GM12878 (cell line): ENCODE results near the gene SH2D6. TPM values are rescaled to one million over a fixed set of nuclear protein-coding genes. Genes with fewer than 3 reads are reported as not detected.

Source experiments
- ATF3 ChIP-seq: IDR thresholded peaks from 2 replicates; pipeline ENCODE4 v1.6.1; 2011; ENCODE audit warnings: low read depth, mild to moderate bottlenecking, low read length, moderate library complexity, borderline replicate concordance; ENCODE audit errors: extremely low read depth
- CBFB ChIP-seq: IDR thresholded peaks from 2 replicates; pipeline ENCODE4 v1.6.1; 2016; ENCODE audit warnings: antibody characterized with exemption, low read depth
- CBX3 ChIP-seq: fragments of 200-600 bp; sonication (generic); IDR thresholded peaks from 2 replicates; pipeline ENCODE4 v1.6.1; 2016; ENCODE audit warnings: low read depth, borderline replicate concordance
- CREB1 ChIP-seq: IDR thresholded peaks from 2 replicates; pipeline ENCODE4 v1.6.1; 2012; ENCODE audit warnings: low read depth, mild to moderate bottlenecking, inconsistent platforms
- CTCF ChIP-seq, 3 experiments: IDR thresholded peaks in 2 of 3; conservative IDR thresholded peaks in 1 of 3; 2 replicates each; pipeline ENCODE4 v1.5.1; 2011; ENCODE audit warnings: low read depth in 3 of 3, low read length in 3 of 3, mild to moderate bottlenecking in 3 of 3, control low read depth in 2 of 3, moderate library complexity in 2 of 3, inconsistent platforms in 1 of 3, mixed read lengths in 1 of 3; ENCODE audit not compliant: control insufficient read depth in 2 of 3, insufficient read depth in 1 of 3; ENCODE audit errors: extremely low read depth in 1 of 3
- GATAD2B ChIP-seq: fragments of 450-650 bp; conservative IDR thresholded peaks from 2 replicates; pipeline ENCODE4 v1.6.1; 2017; ENCODE audit warnings: low read depth, mild to moderate bottlenecking, moderate library complexity
- HSF1 ChIP-seq: fragments of 150-350 bp; IDR thresholded peaks from 2 replicates; pipeline ENCODE4 v1.6.1; 2014; ENCODE audit warnings: mild to moderate bottlenecking, low read depth, low read length
- KLF5 ChIP-seq: fragments of 450-650 bp; IDR thresholded peaks from 2 replicates; pipeline ENCODE4 v1.6.1; 2014; ENCODE audit warnings: mild to moderate bottlenecking; ENCODE audit not compliant: partially characterized antibody
- MYC ChIP-seq: IDR thresholded peaks from 2 replicates; pipeline ENCODE4 v1.6.1; 2011; ENCODE audit warnings: mild to moderate bottlenecking, low read length, moderate library complexity, inconsistent platforms; ENCODE audit not compliant: insufficient read depth, insufficient replicate concordance, insufficient read length, severe bottlenecking
- NFYB ChIP-seq: IDR thresholded peaks from 2 replicates; pipeline ENCODE4 v1.6.1; 2011; ENCODE audit warnings: low read depth, mild to moderate bottlenecking, low read length, improper control_type of control experiment, moderate library complexity; ENCODE audit not compliant: insufficient read depth
- NKRF ChIP-seq: fragments of 450-650 bp; conservative IDR thresholded peaks from 2 replicates; pipeline ENCODE4 v1.6.1; 2017; ENCODE audit warnings: mild to moderate bottlenecking, moderate library complexity
- RFX5 ChIP-seq: IDR thresholded peaks from 2 replicates; pipeline ENCODE4 v1.6.1; 2011; ENCODE audit warnings: low read depth, low read length, improper control_type of control experiment
- RUNX3 ChIP-seq: IDR thresholded peaks from 2 replicates; pipeline ENCODE4 v1.6.1; 2012; ENCODE audit warnings: low read length, inconsistent platforms
- SMARCA5 ChIP-seq: fragments of 450-650 bp; IDR thresholded peaks from 2 replicates; pipeline ENCODE4 v1.6.1; 2017; ENCODE audit warnings: mild to moderate bottlenecking
- SMC3 ChIP-seq: IDR thresholded peaks from 2 replicates; pipeline ENCODE4 v1.6.1; 2011; ENCODE audit warnings: low read length, improper control_type of control experiment, borderline replicate concordance
- ZNF274 ChIP-seq: IDR thresholded peaks from one replicate; pipeline ENCODE4 v1.8.0; 2011; ENCODE audit not compliant: insufficient read length, insufficient read depth
- polyA plus RNA-seq, 11 experiments: library from polyadenylated mRNA; depleted of rRNA in 4 of 11; unstranded in 6 of 11; stranded (reverse) in 5 of 11; fragments of >200 nt; fragmentation: Nextera tagmentation in 4 of 11; fragmentation: Illumina TruSeq in 1 of 11; extraction: Ambion mirVana in 4 of 11; extraction: Trizol in 1 of 11; gene quantifications; 1 replicate in 1 of 11; 2 replicates in 10 of 11; pipeline versions ENCODE4 v1.2.1 to v1.2.3, GENCODE V29; 2011 to 2016; ENCODE audit warnings: inconsistent platforms in 2 of 11, missing spikeins in 2 of 11, low read depth in 1 of 11
- total RNA-seq, 4 experiments: library from RNA; depleted of rRNA in 3 of 4; stranded (reverse); fragments of >200 nt in 3 of 4; fragmentation: Illumina TruSeq in 1 of 4; extraction: Trizol in 1 of 4; gene quantifications; 2 replicates each; pipeline versions ENCODE4 v1.2.1 to v1.2.3, GENCODE V29; 2013 to 2021
- TF ChIP-seq, protein P1 (sequence below): IDR thresholded peaks from 2 replicates; pipeline ENCODE4 v1.6.1; 2011; ENCODE audit warnings: mild to moderate bottlenecking, low read depth, low read length, moderate library complexity; ENCODE audit not compliant: insufficient replicate concordance
- TF ChIP-seq, protein P2 (sequence below): fragments of 450-650 bp; formaldehyde crosslinking; IDR thresholded peaks from 2 replicates; pipeline ENCODE4 v1.4.0; 2022; ENCODE audit warnings: mild to moderate bottlenecking, moderate library complexity

SH2D6 gene
- total and polyA plus RNA-seq, 10 of the 15 experiments (the other 5 are each of a cell fraction or from before 2014, with no cell fraction given) = 0.23 to 0.59 (median 0.34) TPM; not detected in 6

GRCh38 chr2:85409845-85410583 lies 8.5 kb upstream of the SH2D6 start, which contains the start of gene CAPG (continued):
- TF ChIP-seq CTCF (IDR thresholded peaks at IDR 0.05 in 2 of 3, conservative IDR thresholded peaks at IDR 0.05 in 1 of 3; ENCODE audit: control insufficient read depth in 2 of 3, extremely low read depth in 1 of 3, insufficient read depth in 1 of 3, low read depth in 3 of 3, low read length in 3 of 3) (no peak), CBX3 (no peak), CREB1 (no peak), RUNX3 (no peak), CBFB (no peak), ZNF274 (no peak), MYC (no peak), HSF1 (no peak), RFX5 (no peak), NFYB (no peak), NKRF (no peak), GATAD2B (peak; percentile 72), SMARCA5 (peak; percentile 49; the same call in 1 of the 2 replicates), ATF3 (no peak), KLF5 (no peak), SMC3 (no peak)
- TF ChIP-seq, protein P1, sequence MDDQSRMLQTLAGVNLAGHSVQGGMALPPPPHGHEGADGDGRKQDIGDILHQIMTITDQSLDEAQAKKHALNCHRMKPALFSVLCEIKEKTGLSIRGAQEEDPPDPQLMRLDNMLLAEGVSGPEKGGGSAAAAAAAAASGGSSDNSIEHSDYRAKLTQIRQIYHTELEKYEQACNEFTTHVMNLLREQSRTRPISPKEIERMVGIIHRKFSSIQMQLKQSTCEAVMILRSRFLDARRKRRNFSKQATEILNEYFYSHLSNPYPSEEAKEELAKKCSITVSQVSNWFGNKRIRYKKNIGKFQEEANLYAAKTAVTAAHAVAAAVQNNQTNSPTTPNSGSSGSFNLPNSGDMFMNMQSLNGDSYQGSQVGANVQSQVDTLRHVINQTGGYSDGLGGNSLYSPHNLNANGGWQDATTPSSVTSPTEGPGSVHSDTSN = no peak
- TF ChIP-seq, protein P2, sequence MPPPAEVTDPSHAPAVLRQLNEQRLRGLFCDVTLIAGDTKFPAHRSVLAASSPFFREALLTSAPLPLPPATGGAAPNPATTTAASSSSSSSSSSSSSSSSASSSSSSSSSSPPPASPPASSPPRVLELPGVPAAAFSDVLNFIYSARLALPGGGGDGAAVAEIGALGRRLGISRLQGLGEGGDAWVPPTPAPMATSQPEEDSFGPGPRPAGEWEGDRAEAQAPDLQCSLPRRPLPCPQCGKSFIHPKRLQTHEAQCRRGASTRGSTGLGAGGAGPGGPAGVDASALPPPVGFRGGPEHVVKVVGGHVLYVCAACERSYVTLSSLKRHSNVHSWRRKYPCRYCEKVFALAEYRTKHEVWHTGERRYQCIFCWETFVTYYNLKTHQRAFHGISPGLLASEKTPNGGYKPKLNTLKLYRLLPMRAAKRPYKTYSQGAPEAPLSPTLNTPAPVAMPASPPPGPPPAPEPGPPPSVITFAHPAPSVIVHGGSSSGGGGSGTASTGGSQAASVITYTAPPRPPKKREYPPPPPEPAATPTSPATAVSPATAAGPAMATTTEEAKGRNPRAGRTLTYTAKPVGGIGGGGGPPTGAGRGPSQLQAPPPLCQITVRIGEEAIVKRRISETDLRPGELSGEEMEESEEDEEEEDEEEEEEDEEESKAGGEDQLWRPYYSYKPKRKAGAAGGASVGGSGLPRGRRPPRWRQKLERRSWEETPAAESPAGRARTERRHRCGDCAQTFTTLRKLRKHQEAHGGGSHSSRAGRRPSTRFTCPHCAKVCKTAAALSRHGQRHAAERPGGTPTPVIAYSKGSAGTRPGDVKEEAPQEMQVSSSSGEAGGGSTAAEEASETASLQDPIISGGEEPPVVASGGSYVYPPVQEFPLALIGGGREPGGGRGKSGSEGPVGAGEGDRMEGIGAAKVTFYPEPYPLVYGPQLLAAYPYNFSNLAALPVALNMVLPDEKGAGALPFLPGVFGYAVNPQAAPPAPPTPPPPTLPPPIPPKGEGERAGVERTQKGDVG (CRISPR knock-in tag) = no peak
